HEK293 (cell line): ENCODE measurements around the gene PET117.

ENCODE experiments used
- CTCF ChIA-PET: fragments of 350-600 bp; formaldehyde crosslinking; extraction: SDS; loops from one replicate; lab custom pipeline; 2021; ENCODE audit warnings: antibody characterized with exemption; lab: Yijun Ruan, JAX
- POLR2A ChIA-PET: fragments of 300-600 bp; formaldehyde crosslinking; extraction: SDS; loops from one replicate; lab custom pipeline; 2020; ENCODE audit warnings: antibody characterized with exemption, inconsistent platforms; lab: Yijun Ruan, JAX
- H3K27ac ChIP-seq: fragments of 200-500 bp; sonication (Bioruptor generic); 2 replicates; pipeline ENCODE4 v1.5.1; 2014; ENCODE audit warnings: low read depth, low read length, control low read depth, inconsistent platforms; ENCODE audit errors: extremely low read depth
- H3K36me3 ChIP-seq, 2 experiments: fragments of 200-500 bp in 1 of 2; sonication (Bioruptor generic) in 1 of 2; 1 replicate in 1 of 2; 2 replicates in 1 of 2; pipeline ENCODE4 v1.5.1; 2014 to 2017; ENCODE audit warnings: inconsistent platforms in 2 of 2, low read length in 2 of 2; ENCODE audit not compliant: control insufficient read depth in 2 of 2, insufficient read depth in 1 of 2
- H3K4me1 ChIP-seq: fragments of 200-500 bp; sonication (Bioruptor generic); 2 replicates; pipeline ENCODE4 v1.5.1; 2014; ENCODE audit warnings: mild to moderate bottlenecking, low read length, inconsistent platforms; ENCODE audit not compliant: control insufficient read depth, insufficient read depth
- H3K4me3 ChIP-seq: 2 replicates; pipeline ENCODE4 v1.5.1; 2011; ENCODE audit warnings: low read depth, mild to moderate bottlenecking, control low read depth, low read length, moderate library complexity
- H3K9me3 ChIP-seq: fragments of 200-500 bp; sonication (Bioruptor generic); 2 replicates; pipeline ENCODE4 v1.5.1; 2014; ENCODE audit warnings: low read depth, low read length, inconsistent platforms; ENCODE audit not compliant: control insufficient read depth, insufficient read depth
- KLF7 ChIP-seq: fragments of 450-650 bp; formaldehyde crosslinking; IDR thresholded peaks from 2 replicates; pipeline ENCODE4 v1.5.1; 2016; ENCODE audit warnings: missing biosample characterization, missing genetic modification characterization, borderline replicate concordance
- SCRT2 ChIP-seq: fragments of 450-650 bp; formaldehyde crosslinking; IDR thresholded peaks from 2 replicates; pipeline ENCODE4 v1.5.1; 2016; ENCODE audit warnings: missing biosample characterization, missing genetic modification characterization
- TCF7L2 ChIP-seq: IDR thresholded peaks from 2 replicates; pipeline ENCODE4 v1.6.1; 2011; ENCODE audit warnings: low read depth, mild to moderate bottlenecking, inconsistent platforms, low read length, moderate library complexity, borderline replicate concordance
- YY1 ChIP-seq: fragments of 450-650 bp; formaldehyde crosslinking; IDR thresholded peaks from 2 replicates; pipeline ENCODE4 v1.5.1; 2018; ENCODE audit warnings: missing biosample characterization, missing genetic modification characterization
- ZBTB17 ChIP-seq: fragments of 450-650 bp; formaldehyde crosslinking; IDR thresholded peaks from 2 replicates; pipeline ENCODE4 v1.5.1; 2016; ENCODE audit warnings: missing biosample characterization, missing genetic modification characterization
- ZNF223 ChIP-seq: fragments of 450-650 bp; formaldehyde crosslinking; IDR thresholded peaks from 2 replicates; pipeline ENCODE4 v1.5.1; 2016; ENCODE audit warnings: missing biosample characterization, missing genetic modification characterization
- ZNF335 ChIP-seq: fragments of 450-650 bp; formaldehyde crosslinking; conservative IDR thresholded peaks from 2 replicates; pipeline ENCODE4 v1.5.1; 2016; ENCODE audit warnings: missing biosample characterization, missing genetic modification characterization
- ZNF354C ChIP-seq: fragments of 450-650 bp; formaldehyde crosslinking; IDR thresholded peaks from 2 replicates; pipeline ENCODE4 v1.5.1; 2016; ENCODE audit warnings: missing biosample characterization, missing genetic modification characterization, low read depth, borderline replicate concordance
- ZNF366 ChIP-seq: fragments of 450-650 bp; formaldehyde crosslinking; conservative IDR thresholded peaks from 2 replicates; pipeline ENCODE4 v1.5.1; 2016; ENCODE audit warnings: missing biosample characterization, missing genetic modification characterization
- ZNF561 ChIP-seq: fragments of 450-650 bp; IDR thresholded peaks from 2 replicates; pipeline ENCODE4 v1.5.1; 2018; ENCODE audit warnings: missing biosample characterization, missing genetic modification characterization, borderline replicate concordance
- ZNF585B ChIP-seq: fragments of 450-650 bp; formaldehyde crosslinking; IDR thresholded peaks from 2 replicates; pipeline ENCODE4 v1.5.1; 2016; ENCODE audit warnings: missing biosample characterization, missing genetic modification characterization
- ZNF600 ChIP-seq: fragments of 450-650 bp; formaldehyde crosslinking; IDR thresholded peaks from 2 replicates; pipeline ENCODE4 v1.5.1; 2016; ENCODE audit warnings: missing biosample characterization, missing genetic modification characterization
- ZNF658 ChIP-seq: fragments of 450-650 bp; formaldehyde crosslinking; IDR thresholded peaks from 2 replicates; pipeline ENCODE4; 2016; ENCODE audit warnings: missing biosample characterization, missing genetic modification characterization
- ZSCAN23 ChIP-seq: fragments of 450-650 bp; formaldehyde crosslinking; IDR thresholded peaks from 2 replicates; pipeline ENCODE4 v1.5.1; 2016; ENCODE audit warnings: missing biosample characterization, missing genetic modification characterization
- TF ChIP-seq, protein P1 (sequence below): fragments of 450-650 bp; formaldehyde crosslinking; IDR thresholded peaks from 2 replicates; pipeline ENCODE4 v1.5.1; 2016; ENCODE audit warnings: missing biosample characterization, missing genetic modification characterization
- TF ChIP-seq, protein P2 (sequence below): fragments of 450-650 bp; formaldehyde crosslinking; optimal IDR thresholded peaks from 2 replicates; pipeline ENCODE3; 2016; ENCODE audit warnings: missing biosample characterization, mild to moderate bottlenecking, missing genetic modification characterization
- TF ChIP-seq, protein P3 (sequence below): fragments of 450-650 bp; formaldehyde crosslinking; IDR thresholded peaks from 2 replicates; pipeline ENCODE4 v1.5.1; 2016; ENCODE audit warnings: missing biosample characterization, missing genetic modification characterization
- TF ChIP-seq, protein P4 (sequence below): fragments of 450-650 bp; formaldehyde crosslinking; IDR thresholded peaks from 2 replicates; pipeline ENCODE4 v1.5.1; 2017; ENCODE audit warnings: missing biosample characterization, missing genetic modification characterization
- TF ChIP-seq, protein P5 (sequence below): fragments of 450-650 bp; formaldehyde crosslinking; IDR thresholded peaks from 2 replicates; pipeline ENCODE4 v1.5.1; 2016; ENCODE audit warnings: missing biosample characterization, missing genetic modification characterization, borderline replicate concordance

PET117 gene

DNA sequence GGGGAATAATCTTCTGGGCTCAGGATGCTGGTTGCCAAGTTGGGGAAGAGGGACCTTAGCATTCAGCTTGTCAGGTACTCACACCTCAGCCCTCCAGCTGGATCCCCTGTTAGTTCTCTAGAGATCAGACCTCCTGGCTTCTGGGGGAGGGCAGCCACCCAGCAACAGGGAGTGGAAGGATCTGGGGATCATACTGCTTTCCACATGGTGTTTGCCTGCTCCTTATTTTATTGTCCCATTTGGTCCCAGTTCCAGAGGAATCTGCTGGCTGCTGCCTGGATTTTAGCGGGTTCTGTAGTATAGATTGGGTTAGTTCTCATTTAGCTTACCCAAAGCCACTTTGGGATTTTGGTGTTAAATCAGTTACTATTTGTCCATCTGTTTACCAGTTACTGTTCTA is 29.3 kb downstream of the PET117 start:
- Histone ChIP-seq H3K27ac (no peak overlapping the region), H3K9me3 (no peaks in the 10 kb centered on the region), H3K4me1 (no peaks in the 10 kb centered on the region), H3K4me3 (no peak overlapping the region), H3K36me3 (peaks cover 8 to 34% of the 10 kb centered on the region in 2 experiments)
- ChIA-PET POLR2A (no interaction called here), CTCF (interaction anchor here (0.6 kb wide), 2 partner anchors 91 to 110 kb away, joined by 3 to 4 read pairs; no protein-coding TSS in a partner anchor)
- no peak for TF ChIP-seq ZNF223 (tag by site-specific recombination)
- no peak for TF ChIP-seq ZNF561 (tag by site-specific recombination)
- TF ChIP-seq, protein P1, sequence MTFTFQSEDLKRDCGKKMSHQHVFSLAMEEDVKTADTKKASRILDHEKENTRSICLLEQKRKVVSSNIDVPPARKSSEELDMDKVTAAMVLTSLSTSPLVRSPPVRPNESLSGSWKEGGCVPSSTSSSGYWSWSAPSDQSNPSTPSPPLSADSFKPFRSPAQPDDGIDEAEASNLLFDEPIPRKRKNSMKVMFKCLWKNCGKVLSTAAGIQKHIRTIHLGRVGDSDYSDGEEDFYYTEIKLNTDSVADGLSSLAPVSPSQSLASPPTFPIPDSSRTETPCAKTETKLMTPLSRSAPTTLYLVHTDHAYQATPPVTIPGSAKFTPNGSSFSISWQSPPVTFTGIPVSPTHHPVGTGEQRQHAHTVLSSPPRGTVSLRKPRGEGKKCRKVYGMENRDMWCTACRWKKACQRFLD (tag by site-specific recombination), result no peak
- TF ChIP-seq, protein P2, sequence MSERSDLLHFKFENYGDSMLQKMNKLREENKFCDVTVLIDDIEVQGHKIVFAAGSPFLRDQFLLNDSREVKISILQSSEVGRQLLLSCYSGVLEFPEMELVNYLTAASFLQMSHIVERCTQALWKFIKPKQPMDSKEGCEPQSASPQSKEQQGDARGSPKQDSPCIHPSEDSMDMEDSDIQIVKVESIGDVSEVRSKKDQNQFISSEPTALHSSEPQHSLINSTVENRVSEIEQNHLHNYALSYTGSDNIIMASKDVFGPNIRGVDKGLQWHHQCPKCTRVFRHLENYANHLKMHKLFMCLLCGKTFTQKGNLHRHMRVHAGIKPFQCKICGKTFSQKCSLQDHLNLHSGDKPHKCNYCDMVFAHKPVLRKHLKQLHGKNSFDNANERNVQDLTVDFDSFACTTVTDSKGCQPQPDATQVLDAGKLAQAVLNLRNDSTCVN (tag by site-specific recombination), result no peak
- no peak for TF ChIP-seq ZSCAN23 (tag by site-specific recombination)
- TF ChIP-seq YY1 (tag by site-specific recombination), result no peak
- TF ChIP-seq ZNF658 (tag by site-specific recombination), result no peak
- no peak for TF ChIP-seq ZNF354C (tag by site-specific recombination)
- no peak for TF ChIP-seq KLF7 (tag by site-specific recombination)
- no peak for TF ChIP-seq ZBTB17

DNA sequence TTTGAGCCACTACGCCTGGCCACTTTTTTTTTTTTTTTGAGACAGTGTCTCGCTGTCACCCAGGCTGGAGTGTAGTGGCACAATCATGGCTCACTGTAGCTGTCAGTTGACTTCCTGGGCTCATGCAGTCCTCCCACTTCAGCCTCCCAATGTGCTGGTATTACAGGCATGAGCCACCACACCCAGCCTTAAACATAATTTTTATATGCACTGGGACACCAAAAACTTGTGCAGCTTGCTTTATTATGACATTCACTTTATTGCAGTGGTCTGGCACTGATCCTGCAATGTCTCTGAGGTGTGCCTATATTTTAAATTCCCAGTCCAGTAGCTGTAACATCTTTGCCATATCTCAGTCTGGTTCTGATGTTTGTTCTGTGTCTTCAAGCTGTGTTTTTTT is 34.7 kb downstream of the PET117 start:
- CTCF ChIA-PET, result no interaction called here
- POLR2A ChIA-PET, result no interaction called here
- Histone ChIP-seq H3K36me3 (peaks cover 5 to 12% of the 10 kb centered on the region in 2 experiments), H3K27ac (no peak overlapping the region), H3K9me3 (no peaks in the 10 kb centered on the region), H3K4me3 (no peak overlapping the region), H3K4me1 (no peaks in the 10 kb centered on the region)
- no peak for TF ChIP-seq ZNF600 (tag by site-specific recombination)

DNA sequence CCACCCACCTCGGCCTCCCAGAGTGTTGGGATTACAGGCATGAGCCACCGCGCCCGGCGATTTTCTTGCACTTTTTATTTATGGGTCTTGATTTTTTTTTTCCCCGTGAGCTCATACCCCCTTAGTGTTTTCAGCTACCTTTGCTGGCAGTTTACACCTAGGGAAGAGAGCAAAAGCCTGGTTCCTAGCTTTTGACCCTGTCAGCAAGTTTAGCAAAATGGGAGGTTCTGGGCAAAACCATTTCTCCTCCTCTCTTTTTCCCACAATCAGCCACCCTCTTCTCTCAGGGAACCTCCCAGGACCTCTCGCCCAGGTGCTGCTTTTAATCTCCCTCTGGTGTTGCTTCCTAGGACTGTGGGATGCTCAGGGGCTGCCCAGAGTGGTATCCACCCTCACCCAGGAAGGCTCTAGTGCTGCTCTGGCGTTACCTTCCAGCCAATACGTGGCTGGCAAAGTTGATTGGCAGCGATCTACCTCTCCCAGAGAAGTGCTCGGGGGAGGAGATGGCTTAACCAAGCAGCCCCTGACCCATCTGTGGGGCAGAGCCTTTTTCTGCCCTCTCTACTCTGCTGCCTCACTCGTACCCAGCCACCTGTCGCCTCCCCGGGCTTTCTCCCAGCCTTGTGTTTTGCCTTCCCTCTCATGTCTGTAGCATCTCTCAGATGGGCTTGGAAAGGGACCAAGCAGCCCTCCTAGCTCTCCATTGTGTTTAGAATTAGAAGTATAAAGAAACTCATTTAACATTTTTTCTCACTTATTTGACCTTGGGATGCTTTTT is 37.4 kb downstream of the PET117 start:
- Histone ChIP-seq H3K9me3 (no peaks in the 10 kb centered on the region), H3K4me1 (no peaks in the 10 kb centered on the region), H3K4me3 (no peak overlapping the region), H3K36me3 (peaks cover 0 to 12% of the 10 kb centered on the region in 2 experiments; a peak in 2 of 3 replicates), H3K27ac (no peak overlapping the region)
- ChIA-PET CTCF (no interaction called here), POLR2A (no interaction called here)
- TF ChIP-seq TCF7L2 (no peak), SCRT2 (tag by site-specific recombination) (peak; percentile 54)

DNA sequence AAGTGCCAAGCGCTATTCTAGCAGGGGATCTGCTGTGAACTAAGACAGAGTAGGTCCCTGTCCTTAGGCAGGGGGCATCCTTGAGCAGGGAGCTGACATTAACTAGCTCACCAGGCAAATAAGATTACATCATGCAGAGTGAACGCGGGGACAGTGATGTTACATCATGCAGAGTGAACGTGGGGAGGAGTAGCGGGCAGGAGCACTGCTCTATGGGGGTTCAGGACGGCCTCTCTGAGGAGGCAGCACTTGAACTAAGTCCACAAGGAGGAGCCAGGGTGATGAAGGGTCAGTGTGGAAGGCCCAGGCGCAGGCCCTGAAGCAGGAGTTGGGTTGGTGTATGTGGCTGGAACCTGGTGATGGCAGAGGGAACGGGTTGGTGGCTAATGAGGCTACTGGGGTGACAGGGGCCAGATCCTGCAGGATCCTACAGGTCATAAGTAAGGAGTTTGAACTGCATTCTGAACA is 38.7 kb downstream of the PET117 start:
- Histone ChIP-seq H3K27ac (no peak overlapping the region), H3K4me1 (no peaks in the 10 kb centered on the region), H3K4me3 (no peak overlapping the region), H3K36me3 (peaks cover 0 to 8% of the 10 kb centered on the region in 2 experiments; a peak in 2 of 3 replicates), H3K9me3 (no peaks in the 10 kb centered on the region)
- CTCF ChIA-PET, result no interaction called here
- POLR2A ChIA-PET, result interaction anchor here (0.6 kb wide), 1 partner anchor 399 kb away, joined by 3 read pairs; no protein-coding TSS in a partner anchor
- TF ChIP-seq ZNF585B (tag by site-specific recombination) (no peak), KLF7 (tag by site-specific recombination) (no peak), ZNF366 (tag by site-specific recombination) (no peak), ZNF335 (peak; percentile 36; the same call in 1 of the 2 replicates)
- TF ChIP-seq, protein P3, sequence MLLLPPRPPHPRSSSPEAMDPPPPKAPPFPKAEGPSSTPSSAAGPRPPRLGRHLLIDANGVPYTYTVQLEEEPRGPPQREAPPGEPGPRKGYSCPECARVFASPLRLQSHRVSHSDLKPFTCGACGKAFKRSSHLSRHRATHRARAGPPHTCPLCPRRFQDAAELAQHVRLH (tag by site-specific recombination), result no peak
- TF ChIP-seq, protein P4, sequence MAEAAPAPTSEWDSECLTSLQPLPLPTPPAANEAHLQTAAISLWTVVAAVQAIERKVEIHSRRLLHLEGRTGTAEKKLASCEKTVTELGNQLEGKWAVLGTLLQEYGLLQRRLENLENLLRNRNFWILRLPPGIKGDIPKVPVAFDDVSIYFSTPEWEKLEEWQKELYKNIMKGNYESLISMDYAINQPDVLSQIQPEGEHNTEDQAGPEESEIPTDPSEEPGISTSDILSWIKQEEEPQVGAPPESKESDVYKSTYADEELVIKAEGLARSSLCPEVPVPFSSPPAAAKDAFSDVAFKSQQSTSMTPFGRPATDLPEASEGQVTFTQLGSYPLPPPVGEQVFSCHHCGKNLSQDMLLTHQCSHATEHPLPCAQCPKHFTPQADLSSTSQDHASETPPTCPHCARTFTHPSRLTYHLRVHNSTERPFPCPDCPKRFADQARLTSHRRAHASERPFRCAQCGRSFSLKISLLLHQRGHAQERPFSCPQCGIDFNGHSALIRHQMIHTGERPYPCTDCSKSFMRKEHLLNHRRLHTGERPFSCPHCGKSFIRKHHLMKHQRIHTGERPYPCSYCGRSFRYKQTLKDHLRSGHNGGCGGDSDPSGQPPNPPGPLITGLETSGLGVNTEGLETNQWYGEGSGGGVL (tag by site-specific recombination), result peak; percentile 31; the same call in 1 of the 2 replicates
- TF ChIP-seq, protein P5, sequence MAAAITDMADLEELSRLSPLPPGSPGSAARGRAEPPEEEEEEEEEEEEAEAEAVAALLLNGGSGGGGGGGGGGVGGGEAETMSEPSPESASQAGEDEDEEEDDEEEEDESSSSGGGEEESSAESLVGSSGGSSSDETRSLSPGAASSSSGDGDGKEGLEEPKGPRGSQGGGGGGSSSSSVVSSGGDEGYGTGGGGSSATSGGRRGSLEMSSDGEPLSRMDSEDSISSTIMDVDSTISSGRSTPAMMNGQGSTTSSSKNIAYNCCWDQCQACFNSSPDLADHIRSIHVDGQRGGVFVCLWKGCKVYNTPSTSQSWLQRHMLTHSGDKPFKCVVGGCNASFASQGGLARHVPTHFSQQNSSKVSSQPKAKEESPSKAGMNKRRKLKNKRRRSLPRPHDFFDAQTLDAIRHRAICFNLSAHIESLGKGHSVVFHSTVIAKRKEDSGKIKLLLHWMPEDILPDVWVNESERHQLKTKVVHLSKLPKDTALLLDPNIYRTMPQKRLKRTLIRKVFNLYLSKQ, result no peak
